Pericardium fibroblast (primary cell): ENCODE data around the gene FCN1. TPM values are rescaled to one million over a fixed set of nuclear protein-coding genes. Genes with fewer than 3 reads are reported as not detected.

Source experiments
- total RNA-seq: library from RNA; depleted of rRNA; stranded (reverse); fragments of >200 nt; gene quantifications from 2 replicates; pipeline ENCODE4 v1.2.3, GENCODE V29; 2015

Gene FCN1
- not detected in 2 replicates for total RNA-seq

DNA sequence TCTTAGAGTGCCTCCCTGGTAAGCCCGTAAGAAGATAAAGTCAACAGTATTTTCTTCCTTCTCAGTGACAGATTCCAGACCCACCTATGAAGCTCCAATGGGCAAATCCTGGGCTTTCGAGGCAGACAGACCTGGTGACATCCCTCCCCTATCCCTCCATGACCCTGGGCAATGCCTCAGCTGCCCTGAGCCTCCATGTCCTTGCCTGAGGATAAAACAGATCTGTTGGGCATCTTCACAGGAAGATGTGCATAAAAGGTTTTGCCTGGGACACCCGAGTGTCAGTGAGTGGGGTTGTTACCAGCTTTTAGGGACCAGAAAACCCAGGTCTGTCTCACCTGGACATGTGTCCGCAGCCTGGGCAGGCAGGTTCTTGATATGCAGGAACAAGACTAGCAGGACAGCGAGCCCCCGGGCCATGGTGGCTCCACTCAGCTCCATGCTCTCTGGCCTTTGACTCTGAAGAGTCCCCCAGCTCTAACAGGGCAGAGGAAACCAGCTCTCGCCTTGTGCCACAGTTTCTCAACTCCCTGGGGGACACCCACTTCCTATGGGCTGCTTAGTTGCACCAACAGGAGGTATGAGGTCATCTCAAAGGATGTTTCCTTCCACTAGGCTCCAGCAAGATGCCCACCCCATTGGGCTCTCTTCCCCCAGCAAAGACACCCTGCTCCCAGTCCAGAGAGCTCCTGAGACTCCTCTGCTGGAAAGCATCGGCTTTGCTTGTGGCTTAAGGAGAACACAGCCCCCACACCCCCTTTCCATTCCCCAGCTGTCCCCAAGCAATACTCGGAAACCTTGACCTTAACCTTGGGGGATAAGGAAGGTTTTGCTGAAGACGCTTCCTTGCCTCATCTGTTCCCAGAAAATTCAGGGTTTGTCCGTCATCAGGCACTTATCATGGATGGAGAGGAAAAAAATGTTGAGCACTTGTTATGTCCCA, at the start of gene FCN1:
Gene FCN1 (minus strand): TSS at position 482 of the 943 bp plus-strand sequence. CDS start 41 bp downstream, at position 441.

DNA sequence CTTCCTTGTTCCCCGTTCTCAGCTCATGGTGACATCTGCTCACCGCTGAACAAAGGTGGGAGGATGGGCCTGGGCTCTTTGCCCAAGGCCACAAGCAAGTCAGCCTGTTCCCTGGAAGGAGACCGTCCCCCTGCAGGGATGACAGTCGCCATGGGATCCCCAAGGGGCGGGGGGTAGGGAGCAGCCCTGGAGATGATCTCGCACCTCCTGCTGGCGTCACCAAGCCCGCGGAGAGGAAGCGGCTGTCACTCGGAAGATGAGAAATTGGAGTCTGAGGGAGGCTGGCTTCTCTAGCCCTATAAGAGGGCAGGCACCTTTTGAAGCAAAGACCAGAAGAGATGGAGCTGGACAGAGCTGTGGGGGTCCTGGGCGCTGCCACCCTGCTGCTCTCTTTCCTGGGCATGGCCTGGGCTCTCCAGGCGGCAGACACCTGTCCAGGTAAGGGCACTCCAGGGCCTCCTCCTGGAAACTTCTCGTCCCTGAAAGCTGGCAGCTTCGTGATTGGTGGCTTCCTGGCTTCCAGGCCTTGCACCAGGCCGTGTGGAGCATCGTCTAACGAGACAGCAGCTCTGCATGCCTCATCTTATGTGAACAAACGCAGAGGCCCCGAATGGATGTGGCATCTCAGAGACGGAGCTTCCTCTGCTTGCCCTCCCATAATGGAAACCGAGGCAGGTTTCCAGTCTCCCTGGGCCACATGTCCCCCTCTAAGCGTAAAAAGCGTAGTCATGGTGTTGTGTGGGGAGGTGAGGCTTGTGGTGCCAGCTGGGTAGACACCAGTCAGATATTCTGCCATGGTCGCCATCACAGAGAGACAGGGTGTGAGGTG, 37.0 kb downstream of the FCN1 start, which contains the start of gene FCN2:
Gene FCN2 (plus strand): TSS at position 327 of the 829 bp plus-strand sequence. CDS start 12 bp downstream, at position 339.

Other genes with a start within 250 kb of the FCN1 start
- gene FCN2, start 37.1 kb downstream of the FCN1 start, total RNA-seq: not detected in 2 replicates
- 1.2 and 10.1 TPM in 2 replicates for gene OLFM1, start 169.8 kb upstream of the FCN1 start, total RNA-seq